Measurements from ENCODE around the gene SPHK1.
"Not testable (repeated sequence)": the region's sequence is repeated elsewhere in the genome, so short reads cannot be mapped to it uniquely, and the experiment has no call there.

The SPHK1 gene

DNA sequence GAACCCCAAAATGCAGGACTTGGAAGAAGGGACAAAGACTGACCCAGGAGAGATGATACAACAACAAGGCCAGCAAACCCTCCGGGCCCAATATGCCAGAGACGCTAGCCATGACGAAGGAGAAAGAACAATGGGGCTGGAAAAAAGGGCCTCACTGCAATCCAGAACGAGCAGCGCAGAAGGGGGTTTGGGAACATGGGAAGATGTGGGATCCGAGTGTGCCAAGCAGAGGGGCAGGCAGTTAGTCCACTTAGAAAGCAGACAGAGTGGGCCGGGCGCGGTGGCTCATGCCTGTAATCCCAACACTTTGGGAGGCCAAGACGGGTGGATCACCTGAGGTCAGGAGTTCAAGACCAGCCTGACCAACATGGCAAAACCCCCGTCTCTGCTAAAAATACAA, 37.5 kb upstream of the SPHK1 start:
- H3K14ac ChIP-seq (ENCODE audit: low read length); H3K4me3 ChIP-seq (ENCODE audit: low read length in 2 of 2); H2BK12ac ChIP-seq (ENCODE audit: low read length); H2AK5ac ChIP-seq (ENCODE audit: low read depth, low read length); H2BK5ac ChIP-seq (ENCODE audit: low read length); H3K4me2 ChIP-seq (ENCODE audit: insufficient read depth, low read length, poor library complexity, severe bottlenecking); H3K27me3 ChIP-seq (ENCODE audit: control insufficient read depth in 3 of 3, insufficient read depth in 3 of 3, low read depth in 1 of 3, low read length in 3 of 3); H4K8ac ChIP-seq (ENCODE audit: low read depth, low read length); H2BK120ac ChIP-seq (ENCODE audit: low read depth, low read length); H3K4me1 ChIP-seq (ENCODE audit: control insufficient read depth in 2 of 2, insufficient read depth in 1 of 2, low read depth in 1 of 2, low read length in 2 of 2); H3K9ac ChIP-seq (ENCODE audit: low read depth, low read length, poor library complexity); H3K79me1 ChIP-seq (ENCODE audit: low read depth, low read length); H2AFZ ChIP-seq (ENCODE audit: low read length); H3K27ac ChIP-seq (replicated peaks; ENCODE audit: low read length); H3K9me3 ChIP-seq (replicated peaks in 1 of 2; ENCODE audit: control insufficient read depth in 2 of 2, insufficient read depth in 1 of 2, low read depth in 1 of 2, low read length in 2 of 2); H3K18ac ChIP-seq (ENCODE audit: low read length); H3K4ac ChIP-seq (ENCODE audit: low read length); H4K91ac ChIP-seq (ENCODE audit: low read depth, low read length, poor library complexity); DNase-seq (ENCODE audit: low spot score); H2BK15ac ChIP-seq (ENCODE audit: low read length); H3K23ac ChIP-seq (ENCODE audit: low read depth, low read length, poor library complexity): not testable (repeated sequence)
- WGBS, 2 donors (ENCODE audit: extremely low coverage in 2 of 2, insufficient read length in 2 of 2, insufficient replicate concordance in 1 of 2), result no CpG with 5 or more reads among the region's 11 CpGs
- peaks cover 14 to 64% of the 10 kb centered on the region in 2 donors for H3K36me3 ChIP-seq (replicated peaks in 1 of 2; ENCODE audit: control insufficient read depth in 2 of 2, insufficient read depth in 2 of 2, low read length in 2 of 2)

DNA sequence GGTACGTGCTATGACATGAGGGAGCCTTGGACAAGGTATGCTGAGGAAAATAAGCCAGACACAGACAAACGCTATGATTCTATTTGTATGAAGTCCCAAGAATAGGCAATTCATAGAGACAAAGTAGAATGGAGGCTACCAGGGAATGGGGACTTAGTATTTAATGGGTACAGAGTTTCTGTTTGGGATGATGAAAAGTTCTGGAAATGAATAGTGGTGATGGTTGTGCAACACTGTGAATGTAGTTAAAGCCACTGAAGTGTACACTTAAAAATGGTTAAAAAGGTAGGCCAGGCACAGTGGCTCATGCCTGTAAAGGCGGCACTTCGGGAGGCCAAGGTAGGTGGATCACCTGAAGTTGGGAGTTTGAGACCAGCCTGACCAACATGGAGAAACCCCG, 33.9 kb upstream of the SPHK1 start:
- Histone ChIP-seq H3K9me3 (replicated peaks in 1 of 2; ENCODE audit: control insufficient read depth in 2 of 2, insufficient read depth in 1 of 2, low read depth in 1 of 2, low read length in 2 of 2) (no peaks in the 10 kb centered on the region), H3K36me3 (replicated peaks in 1 of 2; ENCODE audit: control insufficient read depth in 2 of 2, insufficient read depth in 2 of 2, low read length in 2 of 2) (peaks cover 8 to 37% of the 10 kb centered on the region in 2 donors), H4K8ac (ENCODE audit: low read depth, low read length) (no peak overlapping the region), H3K4me3 (ENCODE audit: low read length in 2 of 2) (no peak overlapping the region), H3K27ac (replicated peaks; ENCODE audit: low read length) (no peak overlapping the region), H3K14ac (ENCODE audit: low read length) (no peak overlapping the region), H3K4ac (ENCODE audit: low read length) (no peak overlapping the region), H3K79me1 (ENCODE audit: low read depth, low read length) (peaks cover 3% of the 10 kb centered on the region), H2AFZ (ENCODE audit: low read length) (no peak overlapping the region), H3K4me2 (ENCODE audit: insufficient read depth, low read length, poor library complexity, severe bottlenecking) (no peak overlapping the region), H2BK15ac (ENCODE audit: low read length) (no peak overlapping the region), H4K91ac (ENCODE audit: low read depth, low read length, poor library complexity) (no peak overlapping the region), H3K18ac (ENCODE audit: low read length) (no peak overlapping the region), H3K4me1 (ENCODE audit: control insufficient read depth in 2 of 2, insufficient read depth in 1 of 2, low read depth in 1 of 2, low read length in 2 of 2) (peaks cover 6% of the 10 kb centered on the region in 2 donors), H2AK5ac (ENCODE audit: low read depth, low read length) (no peak overlapping the region), H2BK5ac (ENCODE audit: low read length) (no peak overlapping the region), H2BK12ac (ENCODE audit: low read length) (no peak overlapping the region), H2BK120ac (ENCODE audit: low read depth, low read length) (no peak overlapping the region), H3K23ac (ENCODE audit: low read depth, low read length, poor library complexity) (no peak overlapping the region), H3K27me3 (ENCODE audit: control insufficient read depth in 3 of 3, insufficient read depth in 3 of 3, low read depth in 1 of 3, low read length in 3 of 3) (peaks cover 0 to 2% (median 0%) of the 10 kb centered on the region in 3 experiments), H3K9ac (ENCODE audit: low read depth, low read length, poor library complexity) (no peak overlapping the region)
- no CpG with 5 or more reads among the region's 5 CpGs for WGBS, 2 donors (ENCODE audit: extremely low coverage in 2 of 2, insufficient read length in 2 of 2, insufficient replicate concordance in 1 of 2)
- no peak for DNase-seq (ENCODE audit: low spot score)

DNA sequence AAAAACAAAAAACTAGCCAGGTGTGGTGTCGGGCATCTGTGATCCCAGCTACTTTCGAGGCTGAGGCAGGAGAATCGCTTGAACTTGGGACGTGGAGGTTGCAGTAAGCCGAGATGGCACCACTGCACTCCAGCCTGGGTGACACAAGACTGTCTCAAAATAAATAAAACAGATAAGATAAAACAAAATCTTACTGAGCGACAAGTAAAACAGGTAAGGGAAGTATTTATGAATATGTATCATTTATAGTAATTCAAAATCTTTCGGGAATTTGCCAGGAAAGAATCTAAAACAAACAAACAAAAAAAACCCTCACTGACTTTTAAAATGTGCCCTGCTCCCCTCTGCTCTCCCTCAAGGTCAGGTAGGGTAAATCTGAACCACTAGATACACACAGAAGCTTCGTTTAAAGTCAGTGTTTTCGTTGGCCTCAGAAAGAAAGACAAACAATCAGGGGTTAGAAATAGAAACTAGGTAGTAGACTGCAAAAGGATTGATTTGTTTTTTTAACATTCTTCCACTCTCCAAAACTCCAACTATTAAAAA, 32.8 kb upstream of the SPHK1 start:
- no peak overlapping the region for H3K9ac ChIP-seq (ENCODE audit: low read depth, low read length, poor library complexity)
- H2AFZ ChIP-seq (ENCODE audit: low read length), result no peak overlapping the region
- no peak overlapping the region for H4K91ac ChIP-seq (ENCODE audit: low read depth, low read length, poor library complexity)
- no peak overlapping the region for H3K14ac ChIP-seq (ENCODE audit: low read length)
- no peak overlapping the region for H4K8ac ChIP-seq (ENCODE audit: low read depth, low read length)
- no peaks in the 10 kb centered on the region for H3K9me3 ChIP-seq (replicated peaks in 1 of 2; ENCODE audit: control insufficient read depth in 2 of 2, insufficient read depth in 1 of 2, low read depth in 1 of 2, low read length in 2 of 2)
- H3K27ac ChIP-seq (replicated peaks; ENCODE audit: low read length), result no peak overlapping the region
- peaks cover 6% of the 10 kb centered on the region in 2 donors for H3K4me1 ChIP-seq (ENCODE audit: control insufficient read depth in 2 of 2, insufficient read depth in 1 of 2, low read depth in 1 of 2, low read length in 2 of 2)
- DNase-seq (ENCODE audit: low spot score), result no peak
- no peak overlapping the region for H2BK120ac ChIP-seq (ENCODE audit: low read depth, low read length)
- H2AK5ac ChIP-seq (ENCODE audit: low read depth, low read length), result no peak overlapping the region
- H3K79me1 ChIP-seq (ENCODE audit: low read depth, low read length), result peaks cover 3% of the 10 kb centered on the region
- H3K36me3 ChIP-seq (replicated peaks in 1 of 2; ENCODE audit: control insufficient read depth in 2 of 2, insufficient read depth in 2 of 2, low read length in 2 of 2), result peaks cover 3 to 26% of the 10 kb centered on the region in 2 donors
- H3K4ac ChIP-seq (ENCODE audit: low read length), result no peak overlapping the region
- no peak overlapping the region for H3K18ac ChIP-seq (ENCODE audit: low read length)
- no peak overlapping the region for H3K4me3 ChIP-seq (ENCODE audit: low read length in 2 of 2)
- H2BK5ac ChIP-seq (ENCODE audit: low read length), result no peak overlapping the region
- H3K4me2 ChIP-seq (ENCODE audit: insufficient read depth, low read length, poor library complexity, severe bottlenecking), result no peak overlapping the region
- H3K27me3 ChIP-seq (ENCODE audit: control insufficient read depth in 3 of 3, insufficient read depth in 3 of 3, low read depth in 1 of 3, low read length in 3 of 3), result peaks cover 0 to 2% (median 0%) of the 10 kb centered on the region in 3 experiments
- H2BK12ac ChIP-seq (ENCODE audit: low read length), result no peak overlapping the region
- H3K23ac ChIP-seq (ENCODE audit: low read depth, low read length, poor library complexity), result no peak overlapping the region
- WGBS, 2 donors (ENCODE audit: extremely low coverage in 2 of 2, insufficient read length in 2 of 2, insufficient replicate concordance in 1 of 2), result no CpG with 5 or more reads among the region's 9 CpGs
- H2BK15ac ChIP-seq (ENCODE audit: low read length), result no peak overlapping the region

DNA sequence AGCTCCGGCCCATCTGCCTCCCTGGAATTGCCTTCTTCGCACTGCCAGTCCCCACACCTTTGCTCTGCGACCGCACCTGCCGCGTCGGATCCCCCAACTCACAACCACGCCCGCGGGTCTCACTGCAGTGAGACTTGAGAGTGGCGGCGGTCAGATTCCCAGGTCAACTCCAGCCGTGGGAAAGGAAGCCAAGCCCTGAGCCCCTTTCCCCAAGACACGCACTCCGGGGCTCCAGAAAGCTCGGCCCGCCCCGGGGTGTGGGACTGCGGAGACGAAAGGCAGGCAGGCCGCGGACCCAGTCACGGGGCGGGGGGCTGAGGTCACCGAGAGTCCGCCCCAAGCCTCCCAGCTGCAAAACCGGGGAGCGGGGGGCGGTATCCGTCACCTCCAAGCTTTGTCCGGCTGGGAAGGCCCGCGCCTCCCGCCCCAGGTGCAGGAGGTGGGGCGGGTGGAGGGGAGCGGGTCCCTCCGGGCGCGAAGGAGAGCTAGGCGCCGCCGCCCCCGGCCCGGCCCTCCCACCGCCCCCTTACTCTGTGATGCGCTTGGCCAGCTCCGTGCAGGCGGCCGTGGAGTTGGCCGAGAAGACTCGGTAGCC, 31.3 kb upstream of the SPHK1 start:
- Histone ChIP-seq H2BK15ac (ENCODE audit: low read length) (peak overlapping the region; percentile 96), H2BK12ac (ENCODE audit: low read length) (no peak overlapping the region), H2AFZ (ENCODE audit: low read length) (peak overlapping the region; percentile 93), H3K36me3 (replicated peaks in 1 of 2; ENCODE audit: control insufficient read depth in 2 of 2, insufficient read depth in 2 of 2, low read length in 2 of 2) (peaks cover 0 to 13% of the 10 kb centered on the region in 2 donors), H2BK120ac (ENCODE audit: low read depth, low read length) (no peak overlapping the region), H3K4me3 (ENCODE audit: low read length in 2 of 2) (peak overlapping the region; percentile 87 to 92), H3K27ac (replicated peaks; ENCODE audit: low read length) (peak overlapping the region; percentile 79), H3K27me3 (ENCODE audit: control insufficient read depth in 3 of 3, insufficient read depth in 3 of 3, low read depth in 1 of 3, low read length in 3 of 3) (peaks cover 0 to 2% (median 0%) of the 10 kb centered on the region in 3 experiments), H3K14ac (ENCODE audit: low read length) (peak overlapping the region; percentile 97), H3K9ac (ENCODE audit: low read depth, low read length, poor library complexity) (peak overlapping the region; percentile 87), H3K4me2 (ENCODE audit: insufficient read depth, low read length, poor library complexity, severe bottlenecking) (peak overlapping the region; percentile 98), H2AK5ac (ENCODE audit: low read depth, low read length) (peak overlapping the region; percentile 48), H4K8ac (ENCODE audit: low read depth, low read length) (no peak overlapping the region), H3K9me3 (replicated peaks in 1 of 2; ENCODE audit: control insufficient read depth in 2 of 2, insufficient read depth in 1 of 2, low read depth in 1 of 2, low read length in 2 of 2) (no peaks in the 10 kb centered on the region), H4K91ac (ENCODE audit: low read depth, low read length, poor library complexity) (no peak overlapping the region), H3K4me1 (ENCODE audit: control insufficient read depth in 2 of 2, insufficient read depth in 1 of 2, low read depth in 1 of 2, low read length in 2 of 2) (peaks cover 6% of the 10 kb centered on the region in 2 donors), H3K23ac (ENCODE audit: low read depth, low read length, poor library complexity) (peak overlapping the region; percentile 57), H3K79me1 (ENCODE audit: low read depth, low read length) (peaks cover 3% of the 10 kb centered on the region), H3K18ac (ENCODE audit: low read length) (peak overlapping the region; percentile 96), H3K4ac (ENCODE audit: low read length) (peak overlapping the region; percentile 76), H2BK5ac (ENCODE audit: low read length) (peak overlapping the region; percentile 94)
- WGBS, 2 donors (ENCODE audit: extremely low coverage in 2 of 2, insufficient read length in 2 of 2, insufficient replicate concordance in 1 of 2), result no CpG with 5 or more reads among the region's 51 CpGs
- no peak for DNase-seq (ENCODE audit: low spot score)

Data from neuronal stem cell (in vitro differentiated cells).